Fibroblast of lung (primary cell): Measurements from ENCODE around the gene HHAT. TPM values are rescaled to one million over a fixed set of nuclear protein-coding genes. Genes with fewer than 3 reads are reported as not detected.

Source experiments
- DNase-seq, 2 donors: peaks; one replicate each; pipeline versions ENCODE4 v3.0.0 to v3.0.0-alpha.2; 2010; ENCODE audit warnings: low read depth in 2 of 2
- H2AFZ ChIP-seq: 2 replicates; pipeline ENCODE4 v1.5.1; 2012; ENCODE audit warnings: low read length, control low read depth, inconsistent platforms
- H3K27ac ChIP-seq: 2 replicates; pipeline ENCODE4 v1.5.1; 2011; ENCODE audit warnings: low read length, control low read depth; ENCODE audit not compliant: insufficient read depth
- H3K27me3 ChIP-seq: 2 replicates; pipeline ENCODE4 v1.5.1; 2011; ENCODE audit warnings: mild to moderate bottlenecking, low read length; ENCODE audit not compliant: control insufficient read depth, insufficient read depth
- H3K36me3 ChIP-seq: 2 replicates; pipeline ENCODE4 v1.5.1; 2011; ENCODE audit warnings: low read length; ENCODE audit not compliant: control insufficient read depth, insufficient read depth
- H3K4me1 ChIP-seq: 2 replicates; pipeline ENCODE4 v1.5.1; 2011; ENCODE audit warnings: low read length; ENCODE audit not compliant: control insufficient read depth, insufficient read depth; ENCODE audit errors: extremely low read depth
- H3K4me2 ChIP-seq: 2 replicates; pipeline ENCODE4 v1.5.1; 2011; ENCODE audit warnings: low read length, control low read depth; ENCODE audit not compliant: insufficient read depth; ENCODE audit errors: extremely low read depth
- H3K4me3 ChIP-seq, 4 experiments: fragments of 200-600 bp in 1 of 4; sonication (generic) in 1 of 4; replicated peaks in 1 of 4; 2 replicates each; pipeline ENCODE4 v1.5.1; 2011 to 2016; ENCODE audit warnings: low read length in 4 of 4, low read depth in 3 of 4, mild to moderate bottlenecking in 3 of 4, control low read depth in 2 of 4, inconsistent platforms in 1 of 4, mixed read lengths in 1 of 4; ENCODE audit not compliant: insufficient read depth in 1 of 4; ENCODE audit errors: control extremely low read depth in 1 of 4
- H3K79me2 ChIP-seq: 2 replicates; pipeline ENCODE4 v1.5.1; 2012; ENCODE audit warnings: mild to moderate bottlenecking, low read length, inconsistent platforms; ENCODE audit not compliant: control insufficient read depth, insufficient read depth
- H3K9ac ChIP-seq: 2 replicates; pipeline ENCODE4 v1.5.1; 2011; ENCODE audit warnings: mild to moderate bottlenecking, low read length, control low read depth; ENCODE audit not compliant: insufficient read depth
- H3K9me3 ChIP-seq: 2 replicates; pipeline ENCODE4 v1.5.1; 2012; ENCODE audit warnings: low read depth, low read length; ENCODE audit not compliant: control insufficient read depth, insufficient read depth
- H4K20me1 ChIP-seq: 2 replicates; pipeline ENCODE4 v1.5.1; 2011; ENCODE audit warnings: low read length; ENCODE audit not compliant: control insufficient read depth, insufficient read depth; ENCODE audit errors: extremely low read depth
- CTCF ChIP-seq, 2 donors: IDR thresholded peaks in 1 of 2; conservative IDR thresholded peaks in 1 of 2; 1 replicate in 1 of 2; 2 replicates in 1 of 2; pipeline ENCODE4 v1.5.1; 2011 to 2012; ENCODE audit warnings: low read length in 2 of 2, control low read depth in 1 of 2, inconsistent platforms in 1 of 2, low read depth in 1 of 2, mild to moderate bottlenecking in 1 of 2
- EZH2 ChIP-seq: IDR thresholded peaks from 2 replicates; pipeline ENCODE4 v1.5.1; 2012; ENCODE audit warnings: low read length, control low read depth, mild to moderate bottlenecking; ENCODE audit errors: missing control alignments
- polyA plus RNA-seq, 2 donors: library from polyadenylated mRNA; depleted of rRNA in 1 of 2; stranded (reverse) in 1 of 2; unstranded in 1 of 2; fragments of >200 nt; gene quantifications; 2 replicates each; pipeline ENCODE4 v1.2.1, GENCODE V29; 2011 to 2012; ENCODE audit warnings: missing spikeins in 1 of 2
- total RNA-seq: library from RNA; depleted of rRNA; stranded (reverse); fragments of >200 nt; gene quantifications from 2 replicates; pipeline ENCODE4 v1.2.1, GENCODE V29; 2014

The HHAT gene
- total and polyA plus RNA-seq, 2 donors (not counting 1 experiment from before 2014, with no cell fraction given), result 3.6 to 4.8 TPM

- no peak for TF ChIP-seq CTCF (conservative IDR thresholded peaks at IDR 0.05 in 1 of 2, IDR thresholded peaks at IDR 0.05 in 1 of 2; ENCODE audit: low read depth in 1 of 2, low read length in 2 of 2)
- no peak for TF ChIP-seq EZH2
- Histone ChIP-seq H3K27me3 (no peaks in the 10 kb centered on the region), H3K9me3 (no peaks in the 10 kb centered on the region), H2AFZ (no peak overlapping the region), H3K4me3 (no peak overlapping the region), H3K4me1 (no peaks in the 10 kb centered on the region), H3K36me3 (no peaks in the 10 kb centered on the region), H3K4me2 (no peak overlapping the region), H3K9ac (no peak overlapping the region), H3K27ac (no peak overlapping the region), H4K20me1 (no peaks in the 10 kb centered on the region), H3K79me2 (no peaks in the 10 kb centered on the region)
- DNase-seq, result no peak
These were observed 148.0 kb downstream of the HHAT start for GRCh38 chr1:210476730-210477129.

- H3K36me3 ChIP-seq, result no peaks in the 10 kb centered on the region
- H3K27me3 ChIP-seq, result no peaks in the 10 kb centered on the region
- H3K9ac ChIP-seq, result no peak overlapping the region
- no peak overlapping the region for H3K4me3 ChIP-seq
- no peaks in the 10 kb centered on the region for H4K20me1 ChIP-seq
- no peaks in the 10 kb centered on the region for H3K9me3 ChIP-seq
- no peak overlapping the region for H3K27ac ChIP-seq
- no peak overlapping the region for H3K4me2 ChIP-seq
- no peaks in the 10 kb centered on the region for H3K4me1 ChIP-seq
- no peak overlapping the region for H2AFZ ChIP-seq
- peak in 1 of 2 donors; percentile 27 for DNase-seq
- H3K79me2 ChIP-seq, result no peaks in the 10 kb centered on the region
- no peak for TF ChIP-seq EZH2
- no peak for TF ChIP-seq CTCF (conservative IDR thresholded peaks at IDR 0.05 in 1 of 2, IDR thresholded peaks at IDR 0.05 in 1 of 2; ENCODE audit: low read depth in 1 of 2, low read length in 2 of 2)
These were observed 148.7 kb downstream of the HHAT start for GRCh38 chr1:210477328-210477924.

- Histone ChIP-seq H3K4me1 (no peaks in the 10 kb centered on the region), H3K4me3 (no peak overlapping the region), H3K36me3 (no peaks in the 10 kb centered on the region), H3K9me3 (no peaks in the 10 kb centered on the region), H3K4me2 (no peak overlapping the region), H3K27ac (no peak overlapping the region), H3K79me2 (no peaks in the 10 kb centered on the region), H2AFZ (no peak overlapping the region), H3K27me3 (no peaks in the 10 kb centered on the region), H4K20me1 (no peaks in the 10 kb centered on the region), H3K9ac (no peak overlapping the region)
- no peak for DNase-seq
- TF ChIP-seq CTCF (conservative IDR thresholded peaks at IDR 0.05 in 1 of 2, IDR thresholded peaks at IDR 0.05 in 1 of 2; ENCODE audit: low read depth in 1 of 2, low read length in 2 of 2), result no peak
- TF ChIP-seq EZH2, result no peak
These were observed 150.1 kb downstream of the HHAT start for GRCh38 chr1:210478820-210479219.
